ENCODE data around the gene FAM50B. TPM values are rescaled to one million over a fixed set of nuclear protein-coding genes. Genes with fewer than 3 reads are reported as not detected.

The FAM50B gene
- total RNA-seq, 1 donor from 2014 or later: 23.2 TPM

DNA sequence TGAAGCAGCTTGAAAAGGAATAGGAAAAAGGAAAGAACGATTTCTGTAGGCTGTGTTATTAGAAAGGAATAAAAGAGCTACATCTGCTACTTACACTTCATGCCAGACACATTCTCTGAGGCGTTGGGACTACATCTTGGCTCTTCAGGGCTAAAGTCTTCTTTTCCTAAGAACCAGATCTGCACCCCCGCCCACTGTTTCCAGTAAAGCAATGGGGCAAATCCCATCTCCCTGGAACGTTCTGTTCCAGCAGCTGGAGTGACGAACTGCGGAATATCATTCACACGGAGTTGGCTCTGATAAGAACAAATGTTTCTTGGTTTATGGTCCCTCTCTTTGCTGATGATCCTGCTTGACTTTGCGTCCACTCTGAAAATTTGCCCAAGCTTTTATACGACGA lies 26.9 kb downstream of the FAM50B start:
- peak overlapping the region; percentile 3 for H3K4me3 ChIP-seq

DNA sequence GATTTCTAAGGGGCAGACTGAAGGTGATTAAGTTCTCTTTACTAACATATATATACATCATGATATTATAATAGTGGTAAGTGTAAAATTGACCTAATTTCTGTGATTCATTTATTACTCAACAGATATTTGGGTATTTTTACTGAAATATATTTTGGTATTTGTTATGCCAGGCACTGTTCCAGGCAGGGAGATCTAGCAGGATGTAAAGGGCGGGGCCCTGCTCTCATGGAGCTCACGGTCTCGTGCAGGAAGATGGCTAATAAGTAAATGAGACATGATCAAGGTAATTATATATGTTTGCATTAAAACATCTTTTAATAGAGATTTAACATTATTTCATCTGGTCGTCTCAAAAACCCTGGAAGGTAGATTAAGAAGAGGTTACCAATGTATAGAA lies 27.7 kb downstream of the FAM50B start:
- intact Hi-C loops (cut with micrococcal nuclease): no loop called here
- TF ChIP-seq, protein P1, sequence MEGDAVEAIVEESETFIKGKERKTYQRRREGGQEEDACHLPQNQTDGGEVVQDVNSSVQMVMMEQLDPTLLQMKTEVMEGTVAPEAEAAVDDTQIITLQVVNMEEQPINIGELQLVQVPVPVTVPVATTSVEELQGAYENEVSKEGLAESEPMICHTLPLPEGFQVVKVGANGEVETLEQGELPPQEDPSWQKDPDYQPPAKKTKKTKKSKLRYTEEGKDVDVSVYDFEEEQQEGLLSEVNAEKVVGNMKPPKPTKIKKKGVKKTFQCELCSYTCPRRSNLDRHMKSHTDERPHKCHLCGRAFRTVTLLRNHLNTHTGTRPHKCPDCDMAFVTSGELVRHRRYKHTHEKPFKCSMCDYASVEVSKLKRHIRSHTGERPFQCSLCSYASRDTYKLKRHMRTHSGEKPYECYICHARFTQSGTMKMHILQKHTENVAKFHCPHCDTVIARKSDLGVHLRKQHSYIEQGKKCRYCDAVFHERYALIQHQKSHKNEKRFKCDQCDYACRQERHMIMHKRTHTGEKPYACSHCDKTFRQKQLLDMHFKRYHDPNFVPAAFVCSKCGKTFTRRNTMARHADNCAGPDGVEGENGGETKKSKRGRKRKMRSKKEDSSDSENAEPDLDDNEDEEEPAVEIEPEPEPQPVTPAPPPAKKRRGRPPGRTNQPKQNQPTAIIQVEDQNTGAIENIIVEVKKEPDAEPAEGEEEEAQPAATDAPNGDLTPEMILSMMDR (IDR thresholded peaks at IDR 0.05; ENCODE audit: borderline replicate concordance): no peak
- Histone ChIP-seq H3K4me1 (peaks cover 11% of the 10 kb centered on the region), H3K27me3 (ENCODE audit: low read depth) (no peaks in the 10 kb centered on the region), H3K4me3 (no peak overlapping the region), H3K36me3 (no peaks in the 10 kb centered on the region), H3K27ac (replicated peaks) (peak overlapping the region; percentile 78), H3K9me3 (replicated peaks) (no peaks in the 10 kb centered on the region)
- no peak for DNase-seq

More for the DNA sequence above, 26.9 kb downstream of the FAM50B start:
- H3K27me3 ChIP-seq (ENCODE audit: low read depth): no peaks in the 10 kb centered on the region
- TF ChIP-seq, protein P1 (IDR thresholded peaks at IDR 0.05; ENCODE audit: borderline replicate concordance): no peak
- peak overlapping the region; percentile 78 for H3K27ac ChIP-seq (replicated peaks)
- peaks cover 10% of the 10 kb centered on the region for H3K4me1 ChIP-seq
- intact Hi-C loops (cut with micrococcal nuclease): no loop called here
- H3K36me3 ChIP-seq: no peaks in the 10 kb centered on the region
- H3K9me3 ChIP-seq (replicated peaks): no peaks in the 10 kb centered on the region
- DNase-seq: peak; percentile 61

DNA sequence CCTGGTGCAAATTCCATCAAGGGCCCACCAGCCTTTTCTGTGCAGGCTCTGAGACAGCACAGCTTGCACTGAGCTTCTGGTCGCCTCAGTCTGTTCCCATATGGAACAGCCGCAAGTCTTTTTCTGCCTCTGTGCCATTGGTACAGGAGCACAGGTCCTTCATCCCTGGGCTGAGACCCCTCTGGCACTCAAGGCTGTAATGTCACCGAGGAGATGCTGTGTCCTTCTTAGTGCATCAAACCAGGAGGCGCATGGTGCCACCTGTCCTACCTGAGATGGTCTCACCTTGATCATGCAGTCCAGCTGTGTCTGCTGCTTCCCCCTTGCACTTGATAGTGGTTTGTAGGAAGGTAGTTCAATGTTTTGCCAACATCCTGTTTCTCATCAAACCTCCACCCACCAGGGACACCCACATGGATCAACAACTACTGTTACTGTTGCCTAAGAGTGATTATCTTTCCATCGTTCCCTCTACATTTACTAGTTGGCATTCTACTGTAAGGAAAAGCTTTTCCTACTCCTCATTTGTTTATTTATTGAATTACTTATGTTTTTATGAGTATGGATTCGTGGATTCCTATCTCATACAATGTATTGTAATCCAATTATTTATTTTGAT lies 29.0 kb downstream of the FAM50B start:
- Histone ChIP-seq H3K36me3 (no peaks in the 10 kb centered on the region), H3K4me1 (peaks cover 18% of the 10 kb centered on the region), H3K27me3 (ENCODE audit: low read depth) (no peaks in the 10 kb centered on the region), H3K4me3 (no peak overlapping the region), H3K27ac (replicated peaks) (no peak overlapping the region), H3K9me3 (replicated peaks) (no peaks in the 10 kb centered on the region)
- TF ChIP-seq, protein P1 (IDR thresholded peaks at IDR 0.05; ENCODE audit: borderline replicate concordance): no peak
- DNase-seq: no peak
- intact Hi-C loops (cut with micrococcal nuclease): no loop called here

DNA sequence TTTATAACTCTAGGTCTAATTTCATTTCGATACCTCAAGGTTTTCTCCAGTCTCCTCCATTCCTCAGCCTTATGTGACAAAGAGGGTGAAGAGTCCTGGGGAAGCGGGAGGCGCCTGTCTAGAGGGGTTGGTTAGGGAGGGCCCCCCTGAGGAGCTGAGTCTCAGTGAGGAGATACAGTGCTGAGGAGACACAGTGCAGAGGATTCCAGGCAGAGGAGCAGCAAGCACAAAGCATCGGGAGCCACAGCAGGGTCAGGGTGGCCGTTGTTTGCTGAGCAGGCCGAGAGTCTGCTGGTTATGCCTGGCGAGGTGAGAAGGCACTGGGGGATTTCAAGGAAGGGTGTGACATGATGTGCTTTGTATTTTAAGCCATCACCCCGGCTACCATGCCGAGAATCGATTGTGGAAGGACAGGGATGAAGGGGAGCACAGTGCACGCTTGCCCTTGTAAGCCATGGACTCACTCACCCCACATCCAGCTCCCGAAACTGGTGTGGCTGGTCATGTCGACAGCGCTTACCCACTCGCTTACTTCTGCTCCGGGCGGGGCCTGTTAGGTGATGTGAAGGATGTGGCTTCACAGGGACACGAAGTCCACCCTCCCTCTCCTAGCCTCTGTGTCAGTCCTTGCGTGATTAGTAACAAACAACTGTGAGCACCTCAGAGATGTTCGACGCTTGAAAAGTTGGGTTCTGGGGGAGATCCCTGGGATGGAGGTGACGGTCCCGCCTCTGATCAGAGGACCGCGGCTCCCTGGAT lies 30.2 kb downstream of the FAM50B start:
- intact Hi-C loops (cut with micrococcal nuclease): no loop called here
- Histone ChIP-seq H3K36me3 (no peaks in the 10 kb centered on the region), H3K27ac (replicated peaks) (no peak overlapping the region), H3K27me3 (ENCODE audit: low read depth) (no peaks in the 10 kb centered on the region), H3K4me1 (peaks cover 30% of the 10 kb centered on the region), H3K4me3 (no peak overlapping the region), H3K9me3 (replicated peaks) (no peaks in the 10 kb centered on the region)
- TF ChIP-seq, protein P1 (IDR thresholded peaks at IDR 0.05; ENCODE audit: borderline replicate concordance): no peak
- no peak for DNase-seq

DNA sequence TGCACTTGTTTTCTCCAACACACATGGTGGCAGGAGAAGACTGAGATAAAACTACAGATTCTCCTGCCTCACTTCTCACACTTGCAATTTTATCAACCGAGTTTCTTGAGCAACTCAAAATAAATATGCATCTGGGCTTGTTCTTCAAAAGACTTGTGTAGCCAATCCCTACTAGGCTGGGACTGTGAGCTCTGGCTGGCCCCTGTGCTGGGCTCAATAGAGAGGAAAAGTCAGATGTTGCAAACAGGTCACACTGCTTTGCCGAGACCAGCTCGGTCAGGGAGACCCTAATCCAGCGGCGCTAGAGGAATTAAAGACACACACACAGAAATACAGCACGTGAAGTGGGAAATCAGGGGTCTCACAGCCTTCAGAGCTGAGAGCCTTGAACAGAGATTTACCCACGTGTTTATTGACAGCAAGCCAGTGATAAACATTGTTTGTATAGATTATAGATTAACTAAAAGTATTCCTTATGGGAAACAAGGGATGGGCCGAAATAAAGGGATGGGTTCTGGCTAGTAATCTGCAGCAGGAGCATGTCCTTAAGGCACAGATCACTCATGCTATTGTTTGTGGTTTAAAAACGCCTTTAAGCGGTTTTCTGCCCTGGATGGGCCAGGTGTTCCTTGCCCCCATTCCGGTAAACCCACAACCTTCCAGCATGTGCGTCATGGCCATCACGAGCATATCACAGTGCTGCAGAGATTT lies 32.7 kb downstream of the FAM50B start:
- intact Hi-C loops (cut with micrococcal nuclease): loop anchor here (10.0 kb wide), 1 partner anchor 137 kb away; no protein-coding TSS in a partner anchor
- peak overlapping the region; percentile 76 for H3K27ac ChIP-seq (replicated peaks)
- no peaks in the 10 kb centered on the region for H3K36me3 ChIP-seq
- no peak for DNase-seq
- H3K27me3 ChIP-seq (ENCODE audit: low read depth): no peaks in the 10 kb centered on the region
- TF ChIP-seq, protein P1 (IDR thresholded peaks at IDR 0.05; ENCODE audit: borderline replicate concordance): no peak
- H3K4me3 ChIP-seq: no peak overlapping the region
- H3K9me3 ChIP-seq (replicated peaks): no peaks in the 10 kb centered on the region
- peaks cover 29% of the 10 kb centered on the region for H3K4me1 ChIP-seq

All from left ventricle myocardium inferior (tissue), 1 donor.